Karpas-422 (cell line): ENCODE measurements around the gene DDAH2. TPM values are rescaled to one million over a fixed set of nuclear protein-coding genes. Genes with fewer than 3 reads are reported as not detected.

Experiments
- DNase-seq: peaks from one replicate; pipeline ENCODE4 v3.0.0-alpha.2; 2015
- H2AFZ ChIP-seq: fragments of 200-600 bp; sonication (generic); 2 replicates; pipeline ENCODE4 v1.6.1; 2014; ENCODE audit warnings: antibody characterized with exemption, low read length, mixed read lengths
- H3K27ac ChIP-seq: fragments of 200-600 bp; sonication (generic); 2 replicates; pipeline ENCODE4 v1.5.1; 2014; ENCODE audit warnings: mild to moderate bottlenecking, low read length, moderate library complexity
- H3K27me3 ChIP-seq: fragments of 200-600 bp; sonication (generic); 2 replicates; pipeline ENCODE4 v1.6.1; 2014; ENCODE audit warnings: low read length, mixed read lengths
- H3K36me3 ChIP-seq: fragments of 200-600 bp; sonication (generic); 2 replicates; pipeline ENCODE4 v1.6.1; 2014; ENCODE audit warnings: low read length, mixed read lengths; ENCODE audit not compliant: insufficient read depth
- H3K4me1 ChIP-seq: fragments of 200-600 bp; sonication (generic); 2 replicates; pipeline ENCODE4 v1.6.1; 2014; ENCODE audit warnings: mild to moderate bottlenecking, low read length, mixed read lengths
- H3K4me2 ChIP-seq: fragments of 200-600 bp; sonication (generic); 2 replicates; pipeline ENCODE4 v1.6.1; 2014; ENCODE audit warnings: low read length, low read depth, mild to moderate bottlenecking; ENCODE audit not compliant: poor library complexity, severe bottlenecking
- H3K4me3 ChIP-seq: fragments of 200-600 bp; sonication (generic); 2 replicates; pipeline ENCODE4 v1.5.1; 2014; ENCODE audit warnings: mild to moderate bottlenecking, antibody characterized with exemption, low read length, mixed read lengths
- H3K79me2 ChIP-seq: fragments of 200-600 bp; sonication (generic); 2 replicates; pipeline ENCODE4 v1.6.1; 2014; ENCODE audit warnings: mild to moderate bottlenecking, low read length, mixed read lengths
- H3K9ac ChIP-seq: fragments of 200-600 bp; sonication (generic); 2 replicates; pipeline ENCODE4 v1.6.0; 2014; ENCODE audit warnings: low read length
- H3K9me2 ChIP-seq: fragments of 200-600 bp; sonication (generic), shearing (Covaris generic); replicated peaks from 2 replicates; pipeline ENCODE4 v1.6.0; 2014; ENCODE audit warnings: mild to moderate bottlenecking, low read length, moderate library complexity; ENCODE audit not compliant: insufficient read depth
- H3K9me3 ChIP-seq: fragments of 300-700, 200-600 bp; sonication (generic); 2 replicates; pipeline ENCODE4 v1.6.1; 2014; ENCODE audit warnings: low read length, mixed read lengths
- H4K20me1 ChIP-seq: fragments of 200-600 bp; sonication (generic); 2 replicates; pipeline ENCODE4 v1.6.1; 2014; ENCODE audit warnings: mild to moderate bottlenecking, antibody characterized with exemption, low read length, low read depth; ENCODE audit not compliant: insufficient read depth
- total RNA-seq: library from RNA; depleted of rRNA; stranded (reverse); fragments of >200 nt; shearing (Covaris generic); gene quantifications from 2 replicates; pipeline ENCODE4 v1.2.3, GENCODE V29; 2014; ENCODE audit warnings: low replicate concordance

The DDAH2 gene
- total RNA-seq, 1 experiment from 2014 or later: 13.3 TPM

DNA sequence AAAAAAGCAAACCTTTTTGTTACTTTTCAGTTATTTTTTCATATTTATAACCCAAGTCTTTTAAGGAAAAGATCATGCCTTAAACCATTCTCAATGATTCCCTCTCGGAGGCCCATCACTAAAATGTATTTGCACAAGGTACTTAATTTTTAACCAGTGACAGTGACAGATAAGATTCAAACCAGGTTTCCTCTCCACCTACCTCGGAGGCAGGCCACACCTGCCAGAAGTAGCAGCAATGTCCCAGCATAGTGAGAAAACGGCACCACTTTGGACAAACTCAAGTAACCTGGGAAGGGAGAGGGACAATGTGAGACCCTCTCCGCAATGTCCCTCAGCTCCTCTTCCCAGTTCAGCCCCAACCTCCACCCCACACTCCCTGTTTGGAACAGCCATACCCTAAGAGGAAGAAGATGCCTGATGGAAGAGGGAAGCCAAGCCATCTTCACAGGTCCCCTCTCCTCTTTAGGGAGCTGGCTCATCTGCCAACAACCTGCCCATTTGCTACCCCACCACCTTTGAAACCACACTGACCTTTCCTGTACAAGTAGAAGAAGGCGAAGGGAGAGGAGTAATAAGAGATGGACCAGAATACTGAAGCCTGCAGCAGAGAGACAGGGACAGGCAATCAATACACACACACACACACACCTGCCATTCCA, 28.2 kb downstream of the DDAH2 start:
- Histone ChIP-seq H3K9ac (peak overlapping the region; percentile 92), H3K36me3 (no peaks in the 10 kb centered on the region; the same call in 1 of the 2 replicates), H3K4me2 (peak overlapping the region; percentile 93), H3K9me2 (no peaks in the 10 kb centered on the region), H3K9me3 (no peaks in the 10 kb centered on the region), H3K79me2 (peaks cover 27% of the 10 kb centered on the region), H3K4me1 (peaks cover 34% of the 10 kb centered on the region), H3K27me3 (no peaks in the 10 kb centered on the region), H3K27ac (peak overlapping the region; percentile 86), H2AFZ (no peak overlapping the region), H4K20me1 (no peaks in the 10 kb centered on the region), H3K4me3 (peak overlapping the region; percentile 84)
- no peak for DNase-seq

DNA sequence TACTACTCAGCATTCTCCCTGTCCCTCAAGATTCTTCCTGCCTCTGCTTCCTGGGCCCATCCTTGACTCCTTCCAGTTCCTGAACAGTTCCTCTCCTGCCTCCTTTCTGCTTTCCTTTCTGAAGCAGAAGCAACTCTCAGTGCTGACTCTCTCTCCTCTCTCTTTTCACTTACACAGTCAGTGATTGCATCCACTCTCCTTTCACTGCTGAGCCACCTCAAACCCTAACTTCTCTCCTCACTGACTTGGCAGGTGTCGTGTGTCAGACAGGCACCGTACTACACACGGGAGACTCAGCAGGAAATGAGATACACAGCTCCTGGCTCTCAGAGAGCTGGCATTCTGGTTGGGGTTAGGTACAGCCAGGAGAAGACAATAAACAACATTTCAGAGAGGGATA, 31.5 kb downstream of the DDAH2 start:
- peaks cover 23% of the 10 kb centered on the region for H3K79me2 ChIP-seq
- no peaks in the 10 kb centered on the region for H3K9me2 ChIP-seq
- H3K4me2 ChIP-seq: no peak overlapping the region
- no peak for DNase-seq
- peak overlapping the region; percentile 12; the same call in 1 of the 2 replicates for H3K27ac ChIP-seq
- peaks cover 26% of the 10 kb centered on the region for H3K4me1 ChIP-seq
- H2AFZ ChIP-seq: no peak overlapping the region
- H3K9ac ChIP-seq: no peak overlapping the region
- H3K4me3 ChIP-seq: no peak overlapping the region
- H3K27me3 ChIP-seq: no peaks in the 10 kb centered on the region
- H4K20me1 ChIP-seq: no peaks in the 10 kb centered on the region
- H3K36me3 ChIP-seq: no peaks in the 10 kb centered on the region; the same call in 1 of the 2 replicates
- H3K9me3 ChIP-seq: no peaks in the 10 kb centered on the region

DNA sequence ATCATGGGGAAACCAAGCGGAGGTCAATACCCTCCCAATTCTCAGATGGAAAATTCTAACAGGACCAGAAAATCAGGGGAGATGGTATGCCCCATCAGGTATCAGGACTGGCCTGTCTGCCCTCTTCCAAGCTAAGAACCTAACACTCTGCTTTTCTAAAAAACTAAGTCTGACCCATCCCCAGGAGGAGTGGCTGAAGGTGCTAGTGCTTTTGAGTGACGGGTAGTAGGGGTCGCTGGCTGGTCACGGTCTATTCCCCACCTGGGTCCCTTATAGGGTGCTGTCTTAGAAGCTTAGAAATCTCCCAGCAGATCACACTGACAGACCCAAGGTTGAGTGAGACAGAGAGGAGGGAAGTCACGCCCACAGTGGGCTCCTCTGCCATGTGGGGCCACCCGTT, 35.6 kb downstream of the DDAH2 start:
- Histone ChIP-seq H3K36me3 (peaks cover 8% of the 10 kb centered on the region; the same call in 1 of the 2 replicates), H3K79me2 (no peaks in the 10 kb centered on the region)
- no peak for DNase-seq

DNA sequence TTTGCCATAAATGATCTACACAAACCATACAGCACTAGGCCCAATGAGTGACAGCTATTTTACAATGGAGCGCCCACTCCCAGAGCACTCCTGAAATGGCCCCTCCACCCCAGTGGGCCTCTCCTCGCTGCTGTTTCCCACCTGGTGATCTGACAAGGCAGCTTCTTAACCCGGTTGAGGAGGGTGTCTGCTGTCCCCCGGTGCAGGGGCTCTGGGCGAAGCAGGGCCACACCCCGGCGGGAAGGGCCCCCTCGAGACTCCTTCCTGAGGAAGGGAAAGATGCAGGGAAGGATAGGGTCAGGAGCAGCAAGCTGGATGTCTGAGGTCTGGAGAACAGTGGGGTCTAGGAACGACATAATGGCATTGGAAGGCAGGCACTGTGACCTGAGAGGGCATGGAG, 36.2 kb downstream of the DDAH2 start:
- no peak overlapping the region for H3K27ac ChIP-seq
- no peaks in the 10 kb centered on the region for H3K9me2 ChIP-seq
- H3K4me1 ChIP-seq: peaks cover 17% of the 10 kb centered on the region
- no peaks in the 10 kb centered on the region for H3K79me2 ChIP-seq
- H3K9me3 ChIP-seq: no peaks in the 10 kb centered on the region
- H3K4me2 ChIP-seq: no peak overlapping the region
- no peak overlapping the region for H2AFZ ChIP-seq
- H3K9ac ChIP-seq: no peak overlapping the region
- H3K36me3 ChIP-seq: peaks cover 11% of the 10 kb centered on the region; the same call in 1 of the 2 replicates
- H3K27me3 ChIP-seq: no peaks in the 10 kb centered on the region
- no peak overlapping the region for H3K4me3 ChIP-seq
- no peak for DNase-seq
- no peaks in the 10 kb centered on the region for H4K20me1 ChIP-seq

More for the DNA sequence above, 35.6 kb downstream of the DDAH2 start:
- H3K4me1 ChIP-seq: peaks cover 20% of the 10 kb centered on the region
- H3K9me2 ChIP-seq: no peaks in the 10 kb centered on the region
- no peak overlapping the region for H3K4me3 ChIP-seq
- H3K27ac ChIP-seq: no peak overlapping the region
- H3K9me3 ChIP-seq: no peaks in the 10 kb centered on the region
- H4K20me1 ChIP-seq: no peaks in the 10 kb centered on the region
- H3K27me3 ChIP-seq: no peaks in the 10 kb centered on the region
- H2AFZ ChIP-seq: no peak overlapping the region
- no peak overlapping the region for H3K4me2 ChIP-seq
- no peak overlapping the region for H3K9ac ChIP-seq

DNA sequence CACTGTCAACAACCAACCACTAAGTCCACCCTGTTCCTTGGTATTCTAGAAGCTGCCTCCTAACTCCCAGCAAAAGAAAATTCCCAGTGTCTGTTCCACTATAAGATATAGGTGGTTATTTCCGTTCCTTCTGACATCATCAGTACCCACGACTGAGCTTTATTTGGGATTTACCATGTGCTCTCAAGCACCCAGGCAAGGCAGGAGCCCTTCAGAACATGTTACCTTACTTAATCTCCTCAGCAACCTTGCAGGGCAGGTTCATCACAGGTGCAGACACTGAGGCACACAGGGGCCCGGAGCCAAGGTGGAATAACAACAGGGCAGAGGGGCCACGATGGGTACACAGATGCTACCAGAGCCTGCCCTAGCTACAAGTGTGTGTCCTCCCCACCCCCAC, 36.7 kb downstream of the DDAH2 start:
- Histone ChIP-seq H3K27ac (no peak overlapping the region), H3K4me1 (peaks cover 13% of the 10 kb centered on the region), H3K36me3 (peaks cover 11% of the 10 kb centered on the region; the same call in 1 of the 2 replicates), H3K4me3 (no peak overlapping the region), H3K79me2 (no peaks in the 10 kb centered on the region), H3K9me2 (no peaks in the 10 kb centered on the region), H3K9ac (no peak overlapping the region), H3K9me3 (no peaks in the 10 kb centered on the region), H3K27me3 (no peaks in the 10 kb centered on the region), H3K4me2 (no peak overlapping the region), H2AFZ (no peak overlapping the region), H4K20me1 (no peaks in the 10 kb centered on the region)
- DNase-seq: no peak

DNA sequence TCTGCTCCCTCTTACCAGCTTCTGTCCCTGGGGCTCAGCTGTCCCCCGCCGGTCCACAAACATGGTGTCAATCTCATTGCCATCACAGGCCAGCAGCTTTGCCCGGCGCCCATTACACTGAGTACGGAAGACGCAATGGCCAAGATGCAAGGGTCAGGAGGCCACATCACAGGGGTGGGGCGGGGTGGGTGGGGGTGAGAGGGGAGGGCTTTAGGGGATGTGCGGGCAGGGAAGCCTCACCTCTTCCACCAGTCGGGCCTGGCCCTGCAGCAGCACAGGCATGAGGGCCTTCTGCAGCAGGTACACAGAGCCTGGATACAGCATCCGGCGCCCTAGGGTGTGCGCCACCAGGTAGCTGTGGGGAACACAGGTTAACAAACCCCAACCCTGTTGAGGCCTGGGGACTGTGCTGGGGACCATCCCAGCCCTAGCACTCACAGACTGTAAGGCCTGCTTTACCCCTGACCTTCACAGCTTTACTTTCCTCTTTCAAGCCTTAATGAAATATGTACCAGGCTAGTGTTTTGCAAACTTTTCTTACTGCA, 37.5 kb downstream of the DDAH2 start:
- Histone ChIP-seq H3K27ac (no peak overlapping the region), H3K79me2 (no peaks in the 10 kb centered on the region), H3K4me2 (no peak overlapping the region), H3K4me3 (no peak overlapping the region), H3K9ac (no peak overlapping the region), H3K4me1 (peaks cover 13% of the 10 kb centered on the region), H4K20me1 (no peaks in the 10 kb centered on the region), H3K27me3 (no peaks in the 10 kb centered on the region), H3K9me2 (no peaks in the 10 kb centered on the region), H2AFZ (no peak overlapping the region), H3K36me3 (peaks cover 11% of the 10 kb centered on the region; the same call in 1 of the 2 replicates), H3K9me3 (no peaks in the 10 kb centered on the region)
- DNase-seq: no peak

DNA sequence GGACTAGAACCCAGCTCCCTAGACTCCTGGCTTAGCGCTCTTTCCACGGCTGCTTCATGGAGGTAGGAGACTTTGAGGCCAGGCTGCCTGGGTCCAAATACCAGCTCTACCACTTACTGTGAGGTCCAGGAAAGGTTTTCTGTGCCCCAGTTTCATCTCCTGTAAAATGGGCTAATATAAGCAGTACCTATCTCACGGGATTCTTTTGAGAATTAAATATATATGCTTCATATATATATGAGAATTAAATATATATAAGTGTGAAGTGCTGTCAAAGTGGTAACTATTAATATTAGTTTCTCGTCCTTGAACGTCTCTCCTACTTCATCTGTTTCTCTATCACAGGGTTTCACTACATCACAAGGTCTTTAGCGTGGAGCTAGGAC, 38.0 kb downstream of the DDAH2 start:
- Histone ChIP-seq H3K79me2 (no peaks in the 10 kb centered on the region), H3K9me2 (no peaks in the 10 kb centered on the region), H3K4me1 (peaks cover 13% of the 10 kb centered on the region), H4K20me1 (no peaks in the 10 kb centered on the region), H3K4me3 (no peak overlapping the region), H3K27me3 (no peaks in the 10 kb centered on the region), H3K4me2 (no peak overlapping the region), H3K9ac (no peak overlapping the region), H3K9me3 (no peaks in the 10 kb centered on the region), H3K27ac (no peak overlapping the region), H3K36me3 (peaks cover 11% of the 10 kb centered on the region; the same call in 1 of the 2 replicates), H2AFZ (no peak overlapping the region)
- no peak for DNase-seq

DNA sequence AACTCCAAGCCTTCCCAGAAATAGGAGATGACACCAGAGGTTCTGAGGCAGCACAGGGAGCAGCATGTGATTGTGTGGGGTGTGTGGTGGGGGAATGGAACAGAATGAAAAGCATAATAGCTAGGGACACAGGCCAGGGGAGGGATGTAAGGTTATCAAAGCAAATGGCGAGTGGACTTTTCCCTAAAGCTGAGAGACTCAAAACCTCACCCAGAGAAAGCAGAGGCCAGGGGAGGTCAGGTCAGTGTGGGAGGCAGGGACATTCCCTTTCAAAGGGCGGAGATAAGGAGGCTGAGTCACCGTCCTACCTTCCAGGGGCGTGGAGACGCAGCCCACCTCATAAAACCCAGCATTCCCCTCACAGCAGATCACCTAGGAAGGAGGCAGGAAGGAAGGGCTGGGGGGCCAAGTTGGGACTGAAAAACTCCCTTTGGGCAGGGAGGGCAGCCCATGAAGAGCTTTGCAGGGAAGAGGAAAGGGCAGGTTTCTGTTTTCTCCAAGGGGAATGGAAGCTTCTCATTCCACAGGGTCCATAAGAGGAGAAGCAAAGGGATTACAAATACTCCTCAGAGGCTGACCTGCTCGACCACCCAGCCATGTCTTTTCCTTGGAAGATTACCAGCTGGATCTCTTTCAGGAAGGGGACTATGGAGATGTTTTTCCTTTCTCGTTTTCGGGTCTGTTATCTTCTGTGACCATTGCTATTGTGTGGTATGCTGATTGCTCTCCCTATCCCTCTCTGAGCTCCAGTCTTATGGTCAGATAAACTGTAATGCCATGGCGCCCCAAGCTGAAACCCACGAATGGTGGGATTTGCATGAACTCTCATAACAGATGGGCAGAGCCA, 38.6 kb downstream of the DDAH2 start:
- Histone ChIP-seq H3K4me3 (no peak overlapping the region), H3K27ac (no peak overlapping the region), H3K79me2 (no peaks in the 10 kb centered on the region), H3K9me3 (no peaks in the 10 kb centered on the region), H4K20me1 (no peaks in the 10 kb centered on the region), H3K9ac (no peak overlapping the region), H3K27me3 (no peaks in the 10 kb centered on the region), H3K9me2 (no peaks in the 10 kb centered on the region), H2AFZ (no peak overlapping the region), H3K36me3 (peaks cover 11% of the 10 kb centered on the region; the same call in 1 of the 2 replicates), H3K4me2 (no peak overlapping the region), H3K4me1 (peaks cover 13% of the 10 kb centered on the region)
- no peak for DNase-seq
